GM12878 (cell line): ENCODE measurements around the gene ZNF280C. TPM values are rescaled to one million over a fixed set of nuclear protein-coding genes. Genes with fewer than 3 reads are reported as not detected.

ENCODE experiments used
- BCL3 ChIP-seq: IDR thresholded peaks from 2 replicates; pipeline ENCODE4 v1.6.1; 2011; ENCODE audit warnings: borderline replicate concordance, low read depth, mild to moderate bottlenecking, moderate library complexity, low read length; ENCODE audit not compliant: insufficient read depth, poor library complexity, severe bottlenecking
- CHD1 ChIP-seq: IDR thresholded peaks from 2 replicates; pipeline ENCODE4 v1.6.1; 2012; ENCODE audit warnings: low read depth, low read length, improper control_type of control experiment
- CHD2 ChIP-seq: IDR thresholded peaks from 2 replicates; pipeline ENCODE4 v1.6.1; 2011; ENCODE audit warnings: low read depth, low read length, improper control_type of control experiment, borderline replicate concordance
- DPF2 ChIP-seq: fragments of 450-650 bp; IDR thresholded peaks from 2 replicates; pipeline ENCODE4 v1.6.1; 2017; ENCODE audit warnings: mild to moderate bottlenecking
- E2F4 ChIP-seq: IDR thresholded peaks from 2 replicates; pipeline ENCODE4 v1.6.1; 2012; ENCODE audit warnings: low read depth, low read length, improper control_type of control experiment
- GATAD2B ChIP-seq: fragments of 450-650 bp; conservative IDR thresholded peaks from 2 replicates; pipeline ENCODE4 v1.6.1; 2017; ENCODE audit warnings: low read depth, mild to moderate bottlenecking, moderate library complexity
- IKZF1 ChIP-seq: fragments of 450-650 bp; conservative IDR thresholded peaks from 2 replicates; pipeline ENCODE4 v1.6.1; 2017; ENCODE audit warnings: antibody characterized with exemption, mild to moderate bottlenecking
- NFIC ChIP-seq: IDR thresholded peaks from 2 replicates; pipeline ENCODE4 v1.6.1; 2012; ENCODE audit warnings: low read depth, mild to moderate bottlenecking, inconsistent platforms, low read length, moderate library complexity
- PML ChIP-seq: IDR thresholded peaks from 2 replicates; pipeline ENCODE4 v1.6.1; 2012; ENCODE audit warnings: low read length, inconsistent platforms
- RUNX3 ChIP-seq: IDR thresholded peaks from 2 replicates; pipeline ENCODE4 v1.6.1; 2012; ENCODE audit warnings: low read length, inconsistent platforms
- SMARCA5 ChIP-seq: fragments of 450-650 bp; IDR thresholded peaks from 2 replicates; pipeline ENCODE4 v1.6.1; 2017; ENCODE audit warnings: mild to moderate bottlenecking
- SMC3 ChIP-seq: IDR thresholded peaks from 2 replicates; pipeline ENCODE4 v1.6.1; 2011; ENCODE audit warnings: low read length, improper control_type of control experiment, borderline replicate concordance
- SRF ChIP-seq, 2 experiments: IDR thresholded peaks; 2 replicates each; pipeline ENCODE4 v1.6.1; 2011; ENCODE audit warnings: low read depth in 2 of 2, low read length in 2 of 2, mild to moderate bottlenecking in 1 of 2, moderate library complexity in 1 of 2
- TARDBP ChIP-seq: IDR thresholded peaks from 2 replicates; pipeline ENCODE4 v1.6.1; 2016; ENCODE audit warnings: borderline replicate concordance
- TCF12 ChIP-seq: IDR thresholded peaks from 2 replicates; pipeline ENCODE4 v1.6.1; 2011; ENCODE audit warnings: low read depth, mild to moderate bottlenecking, low read length
- ZBTB33 ChIP-seq: fragments of 450-650 bp; IDR thresholded peaks from 2 replicates; pipeline ENCODE4 v1.6.1; 2017; ENCODE audit warnings: mild to moderate bottlenecking
- ZNF207 ChIP-seq: fragments of 450-650 bp; IDR thresholded peaks from 2 replicates; pipeline ENCODE4 v1.6.1; 2014; ENCODE audit warnings: antibody characterized with exemption, mild to moderate bottlenecking, borderline replicate concordance
- ZSCAN29 ChIP-seq: fragments of 450-650 bp; IDR thresholded peaks from 2 replicates; pipeline ENCODE4 v1.6.1; 2017; ENCODE audit warnings: mild to moderate bottlenecking, moderate library complexity
- polyA plus RNA-seq, 11 experiments: library from polyadenylated mRNA; depleted of rRNA in 4 of 11; unstranded in 6 of 11; stranded (reverse) in 5 of 11; fragments of >200 nt; fragmentation: Nextera tagmentation in 4 of 11; fragmentation: Illumina TruSeq in 1 of 11; extraction: Ambion mirVana in 4 of 11; extraction: Trizol in 1 of 11; gene quantifications; 1 replicate in 1 of 11; 2 replicates in 10 of 11; pipeline versions ENCODE4 v1.2.1 to v1.2.3, GENCODE V29; 2011 to 2016; ENCODE audit warnings: inconsistent platforms in 2 of 11, missing spikeins in 2 of 11, low read depth in 1 of 11
- total RNA-seq, 4 experiments: library from RNA; depleted of rRNA in 3 of 4; stranded (reverse); fragments of >200 nt in 3 of 4; fragmentation: Illumina TruSeq in 1 of 4; extraction: Trizol in 1 of 4; gene quantifications; 2 replicates each; pipeline versions ENCODE4 v1.2.1 to v1.2.3, GENCODE V29; 2013 to 2021
- TF ChIP-seq, protein P1 (sequence below): fragments of 450-650 bp; IDR thresholded peaks from 2 replicates; pipeline ENCODE4 v1.6.1; 2016; ENCODE audit warnings: mild to moderate bottlenecking
- TF ChIP-seq, protein P2 (sequence below): fragments of 450-650 bp; IDR thresholded peaks from 2 replicates; pipeline ENCODE4 v1.6.1; 2017; ENCODE audit warnings: mild to moderate bottlenecking, moderate library complexity

ZNF280C gene
- total and polyA plus RNA-seq, 10 of the 15 experiments (the other 5 are each of a cell fraction or from before 2014, with no cell fraction given), result 0.82 to 8.8 (median 5.7) TPM

DNA sequence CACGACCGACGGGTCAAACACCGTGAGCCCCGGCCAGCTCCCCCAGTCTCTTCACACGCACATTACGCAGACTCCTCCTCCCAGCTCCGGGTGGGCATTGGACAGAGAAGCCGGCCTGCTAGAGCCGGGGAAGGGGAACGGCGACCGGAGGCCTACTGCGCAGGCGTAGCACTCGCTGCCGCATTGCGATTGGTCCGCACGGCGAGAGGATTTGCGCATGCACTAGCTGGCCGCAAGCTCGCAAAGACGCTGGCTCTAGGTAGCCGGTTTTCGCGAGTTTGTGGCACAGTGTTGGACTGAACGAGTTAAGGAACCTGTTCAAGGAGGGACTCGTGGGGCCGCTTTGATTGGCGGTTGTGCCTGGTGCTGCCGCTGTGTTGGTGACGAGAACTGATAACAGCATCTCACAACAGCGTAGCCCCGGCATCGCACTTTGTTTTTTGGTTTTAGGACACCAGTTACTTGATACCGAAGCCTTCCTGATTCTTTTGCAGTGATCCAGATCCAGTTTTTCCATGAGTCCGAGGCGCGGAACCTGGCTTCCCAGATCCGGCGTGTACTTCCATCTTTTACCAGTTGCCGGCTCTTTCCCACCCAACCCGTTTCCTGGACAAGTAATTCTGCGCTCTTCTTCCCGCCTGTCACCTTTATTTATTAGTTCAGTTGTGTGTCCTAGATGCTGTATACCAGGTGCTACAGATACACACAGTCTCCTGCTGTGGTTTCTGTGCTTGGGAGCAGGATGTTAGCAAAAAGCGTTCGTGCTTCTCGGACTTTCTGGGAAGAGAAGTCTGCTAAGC, 102.8 kb downstream of the ZNF280C start, which contains the start of gene AIFM1 (continued):
- TF ChIP-seq SMARCA5, result 0 out of 2 replicates have a peak, but pooled peaks have one; percentile 46
- TF ChIP-seq E2F4, result no peak
- no peak for TF ChIP-seq CHD1
- TF ChIP-seq ZBTB33, result no peak
- TF ChIP-seq, protein P1, sequence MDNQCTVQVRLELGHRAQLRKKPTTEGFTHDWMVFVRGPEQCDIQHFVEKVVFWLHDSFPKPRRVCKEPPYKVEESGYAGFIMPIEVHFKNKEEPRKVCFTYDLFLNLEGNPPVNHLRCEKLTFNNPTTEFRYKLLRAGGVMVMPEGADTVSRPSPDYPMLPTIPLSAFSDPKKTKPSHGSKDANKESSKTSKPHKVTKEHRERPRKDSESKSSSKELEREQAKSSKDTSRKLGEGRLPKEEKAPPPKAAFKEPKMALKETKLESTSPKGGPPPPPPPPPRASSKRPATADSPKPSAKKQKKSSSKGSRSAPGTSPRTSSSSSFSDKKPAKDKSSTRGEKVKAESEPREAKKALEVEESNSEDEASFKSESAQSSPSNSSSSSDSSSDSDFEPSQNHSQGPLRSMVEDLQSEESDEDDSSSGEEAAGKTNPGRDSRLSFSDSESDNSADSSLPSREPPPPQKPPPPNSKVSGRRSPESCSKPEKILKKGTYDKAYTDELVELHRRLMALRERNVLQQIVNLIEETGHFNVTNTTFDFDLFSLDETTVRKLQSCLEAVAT, result 0 out of 2 replicates have a peak, but pooled peaks have one; percentile 74
- peak; percentile 38; the same call in 1 of the 2 replicates for TF ChIP-seq TCF12
- no peak for TF ChIP-seq BCL3
- peak; percentile 91 for TF ChIP-seq ZNF207
- TF ChIP-seq SMC3, result no peak
- no peak for TF ChIP-seq NFIC
- TF ChIP-seq PML, result peak; percentile 84
- 0 out of 2 replicates have a peak, but pooled peaks have one; percentile 12 for TF ChIP-seq CHD2
- TF ChIP-seq DPF2, result no peak; the same call in 1 of the 2 replicates
- peak; percentile 94 for TF ChIP-seq ZSCAN29
- TF ChIP-seq, protein P2, sequence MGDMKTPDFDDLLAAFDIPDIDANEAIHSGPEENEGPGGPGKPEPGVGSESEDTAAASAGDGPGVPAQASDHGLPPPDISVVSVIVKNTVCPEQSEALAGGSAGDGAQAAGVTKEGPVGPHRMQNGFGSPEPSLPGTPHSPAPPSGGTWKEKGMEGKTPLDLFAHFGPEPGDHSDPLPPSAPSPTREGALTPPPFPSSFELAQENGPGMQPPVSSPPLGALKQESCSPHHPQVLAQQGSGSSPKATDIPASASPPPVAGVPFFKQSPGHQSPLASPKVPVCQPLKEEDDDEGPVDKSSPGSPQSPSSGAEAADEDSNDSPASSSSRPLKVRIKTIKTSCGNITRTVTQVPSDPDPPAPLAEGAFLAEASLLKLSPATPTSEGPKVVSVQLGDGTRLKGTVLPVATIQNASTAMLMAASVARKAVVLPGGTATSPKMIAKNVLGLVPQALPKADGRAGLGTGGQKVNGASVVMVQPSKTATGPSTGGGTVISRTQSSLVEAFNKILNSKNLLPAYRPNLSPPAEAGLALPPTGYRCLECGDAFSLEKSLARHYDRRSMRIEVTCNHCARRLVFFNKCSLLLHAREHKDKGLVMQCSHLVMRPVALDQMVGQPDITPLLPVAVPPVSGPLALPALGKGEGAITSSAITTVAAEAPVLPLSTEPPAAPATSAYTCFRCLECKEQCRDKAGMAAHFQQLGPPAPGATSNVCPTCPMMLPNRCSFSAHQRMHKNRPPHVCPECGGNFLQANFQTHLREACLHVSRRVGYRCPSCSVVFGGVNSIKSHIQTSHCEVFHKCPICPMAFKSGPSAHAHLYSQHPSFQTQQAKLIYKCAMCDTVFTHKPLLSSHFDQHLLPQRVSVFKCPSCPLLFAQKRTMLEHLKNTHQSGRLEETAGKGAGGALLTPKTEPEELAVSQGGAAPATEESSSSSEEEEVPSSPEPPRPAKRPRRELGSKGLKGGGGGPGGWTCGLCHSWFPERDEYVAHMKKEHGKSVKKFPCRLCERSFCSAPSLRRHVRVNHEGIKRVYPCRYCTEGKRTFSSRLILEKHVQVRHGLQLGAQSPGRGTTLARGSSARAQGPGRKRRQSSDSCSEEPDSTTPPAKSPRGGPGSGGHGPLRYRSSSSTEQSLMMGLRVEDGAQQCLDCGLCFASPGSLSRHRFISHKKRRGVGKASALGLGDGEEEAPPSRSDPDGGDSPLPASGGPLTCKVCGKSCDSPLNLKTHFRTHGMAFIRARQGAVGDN, result no peak
- 0 out of 4 replicates have a peak, but pooled peaks of 1 of the 2 experiments have one; percentile 28 for TF ChIP-seq SRF (IDR thresholded peaks at IDR 0.05; ENCODE audit: low read depth in 2 of 2, low read length in 2 of 2)
- peak; percentile 66 for TF ChIP-seq RUNX3
- TF ChIP-seq TARDBP, result no peak
- TF ChIP-seq IKZF1, result peak; percentile 69
- TF ChIP-seq GATAD2B, result peak; percentile 42; the same call in 1 of the 2 replicates
